Measurements from ENCODE around the gene RPL21.

DNA sequence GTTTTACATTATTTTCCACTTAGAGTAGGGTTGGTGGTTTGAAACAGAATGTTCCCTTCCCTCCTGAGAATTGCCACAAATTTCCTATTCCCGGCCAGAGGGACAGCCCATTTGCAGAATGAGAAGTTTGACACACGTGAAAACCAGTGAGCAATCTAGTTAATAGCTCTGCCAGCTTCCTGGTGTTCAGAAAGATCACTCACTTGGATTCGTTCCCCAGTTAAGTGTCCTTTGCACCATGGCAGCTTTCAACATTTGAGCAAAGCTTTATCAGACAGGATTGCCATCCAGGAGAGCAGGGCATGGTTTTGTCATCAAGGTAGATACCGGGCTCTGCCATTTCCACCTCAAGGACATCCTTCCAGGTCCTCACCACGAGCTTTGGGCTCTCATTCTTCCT, 47.5 kb downstream of the RPL21 start:
- TF ChIP-seq EGR1 (IDR thresholded peaks at IDR 0.05) (no peak), CREB1 (IDR thresholded peaks at IDR 0.05; ENCODE audit: low read depth) (no peak), ZBTB7A (IDR thresholded peaks at IDR 0.05; ENCODE audit: low read depth) (no peak), TEAD4 (IDR thresholded peaks at IDR 0.05) (no peak)

All from Ishikawa (cell line).